GM23338 (cell line): ENCODE measurements around the gene MPP4.

Source experiments
- CREB1 ChIP-seq: fragments of 250-450 bp; sonication (Bioruptor Pico); IDR thresholded peaks from 2 replicates; pipeline ENCODE4 v1.5.0; 2020; ENCODE audit warnings: low read depth, mild to moderate bottlenecking, moderate library complexity
- EZH2 ChIP-seq: fragments of 200-600 bp; sonication (generic); IDR thresholded peaks from one replicate; pipeline ENCODE4 v1.8.0; 2017; ENCODE audit warnings: antibody characterized with exemption, mild to moderate bottlenecking, low read depth; ENCODE audit not compliant: unreplicated experiment
- EZH2phosphoT487 ChIP-seq: fragments of 200-600 bp; sonication (generic); IDR thresholded peaks from one replicate; pipeline ENCODE4 v1.8.1; 2018; ENCODE audit warnings: antibody characterized with exemption; ENCODE audit not compliant: unreplicated experiment
- POLR2AphosphoS5 ChIP-seq: IDR thresholded peaks from 2 replicates; pipeline ENCODE4 v1.6.1; 2016; ENCODE audit warnings: antibody characterized with exemption, low read depth
- REST ChIP-seq: IDR thresholded peaks from one replicate; pipeline ENCODE4 v1.6.1; 2018; ENCODE audit warnings: antibody characterized with exemption; ENCODE audit not compliant: unreplicated experiment
- TF ChIP-seq, protein P1 (sequence below), 2 experiments: fragments of 200-600 bp in 1 of 2; sonication (generic) in 1 of 2; conservative IDR thresholded peaks; 2 replicates each; pipeline versions ENCODE4 v1.5.1 to v1.6.1; 2016 to 2017; ENCODE audit warnings: antibody characterized with exemption in 2 of 2, low read depth in 2 of 2, mild to moderate bottlenecking in 2 of 2, moderate library complexity in 1 of 2
- TF ChIP-seq, protein P2 (sequence below): IDR thresholded peaks from 2 replicates; pipeline ENCODE4 v1.6.1; 2016; ENCODE audit warnings: antibody characterized with exemption

- TF ChIP-seq, protein P1, sequence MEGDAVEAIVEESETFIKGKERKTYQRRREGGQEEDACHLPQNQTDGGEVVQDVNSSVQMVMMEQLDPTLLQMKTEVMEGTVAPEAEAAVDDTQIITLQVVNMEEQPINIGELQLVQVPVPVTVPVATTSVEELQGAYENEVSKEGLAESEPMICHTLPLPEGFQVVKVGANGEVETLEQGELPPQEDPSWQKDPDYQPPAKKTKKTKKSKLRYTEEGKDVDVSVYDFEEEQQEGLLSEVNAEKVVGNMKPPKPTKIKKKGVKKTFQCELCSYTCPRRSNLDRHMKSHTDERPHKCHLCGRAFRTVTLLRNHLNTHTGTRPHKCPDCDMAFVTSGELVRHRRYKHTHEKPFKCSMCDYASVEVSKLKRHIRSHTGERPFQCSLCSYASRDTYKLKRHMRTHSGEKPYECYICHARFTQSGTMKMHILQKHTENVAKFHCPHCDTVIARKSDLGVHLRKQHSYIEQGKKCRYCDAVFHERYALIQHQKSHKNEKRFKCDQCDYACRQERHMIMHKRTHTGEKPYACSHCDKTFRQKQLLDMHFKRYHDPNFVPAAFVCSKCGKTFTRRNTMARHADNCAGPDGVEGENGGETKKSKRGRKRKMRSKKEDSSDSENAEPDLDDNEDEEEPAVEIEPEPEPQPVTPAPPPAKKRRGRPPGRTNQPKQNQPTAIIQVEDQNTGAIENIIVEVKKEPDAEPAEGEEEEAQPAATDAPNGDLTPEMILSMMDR (conservative IDR thresholded peaks at IDR 0.05; ENCODE audit: low read depth in 2 of 2), result no peak
- TF ChIP-seq CREB1 (CRISPR knock-in tag), result no peak
- TF ChIP-seq REST, result no peak
- TF ChIP-seq EZH2, result no peak
- TF ChIP-seq, protein P2, sequence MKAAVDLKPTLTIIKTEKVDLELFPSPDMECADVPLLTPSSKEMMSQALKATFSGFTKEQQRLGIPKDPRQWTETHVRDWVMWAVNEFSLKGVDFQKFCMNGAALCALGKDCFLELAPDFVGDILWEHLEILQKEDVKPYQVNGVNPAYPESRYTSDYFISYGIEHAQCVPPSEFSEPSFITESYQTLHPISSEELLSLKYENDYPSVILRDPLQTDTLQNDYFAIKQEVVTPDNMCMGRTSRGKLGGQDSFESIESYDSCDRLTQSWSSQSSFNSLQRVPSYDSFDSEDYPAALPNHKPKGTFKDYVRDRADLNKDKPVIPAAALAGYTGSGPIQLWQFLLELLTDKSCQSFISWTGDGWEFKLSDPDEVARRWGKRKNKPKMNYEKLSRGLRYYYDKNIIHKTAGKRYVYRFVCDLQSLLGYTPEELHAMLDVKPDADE, result no peak
- TF ChIP-seq POLR2AphosphoS5, result no peak
- TF ChIP-seq EZH2phosphoT487, result no peak
Observed at GRCh38 chr2:201668402-201668910, 30.0 kb downstream of the MPP4 start.
